CD4-positive, alpha-beta T cell treated with Interleukin-10 for 1 hour (primary cell): ENCODE measurements around the gene ANLN.
"Not testable (repeated sequence)": the region's sequence is repeated elsewhere in the genome, so short reads cannot be mapped to it uniquely, and the experiment has no call there.

Experiments used
- DNase-seq: peaks from one replicate; pipeline ENCODE4 v3.0.0-alpha.2; 2020

The ANLN gene

GRCh38 chr7:36381056-36381455, 8.6 kb upstream of the ANLN start:
- DNase-seq: no peak

GRCh38 chr7:36383284-36383683, 6.4 kb upstream of the ANLN start:
- not testable (repeated sequence) for DNase-seq

- not testable (repeated sequence) for DNase-seq
Measured at GRCh38 chr7:36385646-36386045, 4.0 kb upstream of the ANLN start.

- DNase-seq: no peak
Measured at GRCh38 chr7:36387435-36388231, 2.0 kb upstream of the ANLN start.

GRCh38 chr7:36388423-36388822, 1.2 kb upstream of the ANLN start:
- DNase-seq: no peak

- peak; percentile 40 for DNase-seq
Measured at GRCh38 chr7:36390199-36391090, 783 bp downstream of the ANLN start.

- DNase-seq: peak; percentile 21
Measured at GRCh38 chr7:36391436-36392198, 2.0 kb downstream of the ANLN start.

GRCh38 chr7:36393826-36394225, 4.2 kb downstream of the ANLN start:
- no peak for DNase-seq

- DNase-seq: no peak
Measured at GRCh38 chr7:36395171-36395894, 5.7 kb downstream of the ANLN start.

- DNase-seq: no peak
Measured at GRCh38 chr7:36396150-36396549, 6.5 kb downstream of the ANLN start.

GRCh38 chr7:36400036-36400435, 10.4 kb downstream of the ANLN start:
- DNase-seq: no peak

- no peak for DNase-seq
Measured at GRCh38 chr7:36400606-36401005, 10.9 kb downstream of the ANLN start.

- no peak for DNase-seq
Measured at GRCh38 chr7:36403452-36403851, 13.8 kb downstream of the ANLN start.

- DNase-seq: no peak
Measured at GRCh38 chr7:36404639-36405408, 15.2 kb downstream of the ANLN start.

- DNase-seq: no peak
Measured at GRCh38 chr7:36405409-36405803, 15.7 kb downstream of the ANLN start.

GRCh38 chr7:36406156-36406555, 16.5 kb downstream of the ANLN start:
- DNase-seq: no peak

GRCh38 chr7:36407636-36408550, 18.2 kb downstream of the ANLN start:
- DNase-seq: no peak

- DNase-seq: no peak
Measured at GRCh38 chr7:36408589-36408988, 18.9 kb downstream of the ANLN start.

GRCh38 chr7:36409180-36409579, 19.5 kb downstream of the ANLN start:
- DNase-seq: no peak

- DNase-seq: no peak
Measured at GRCh38 chr7:36415144-36415543, 25.5 kb downstream of the ANLN start.

GRCh38 chr7:36416251-36416650, 26.6 kb downstream of the ANLN start:
- DNase-seq: no peak
